GM23338 (cell line): ENCODE results near the gene NEUROG3. TPM values are rescaled to one million over a fixed set of nuclear protein-coding genes. Genes with fewer than 3 reads are reported as not detected.

Experiments
- ATAC-seq: fragments of 200-7000 bp; cut with Tn5 transposase; 3 replicates; pipeline ENCODE4 v1.9.1; 2020
- DNase-seq: peaks from one replicate; pipeline ENCODE4 v3.0.0-alpha.2; 2015; ENCODE audit warnings: low spot score
- H2AFZ ChIP-seq: fragments of 200-600 bp; sonication (generic); 2 replicates; pipeline ENCODE4 v1.8.0; 2016; ENCODE audit warnings: antibody characterized with exemption, mild to moderate bottlenecking, moderate library complexity
- H3F3A ChIP-seq: fragments of 200-600 bp; sonication (generic); replicated peaks from 2 replicates; pipeline ENCODE4 v1.8.0; 2017; ENCODE audit warnings: antibody characterized with exemption, mixed run types, low read depth
- H3K27ac ChIP-seq: fragments of 200-600 bp; sonication (generic); 2 replicates; pipeline ENCODE4 v1.6.1; 2016; ENCODE audit warnings: low read depth
- H3K27me3 ChIP-seq: fragments of 200-600 bp; sonication (generic); 2 replicates; pipeline ENCODE4 v1.8.0; 2016; ENCODE audit warnings: mild to moderate bottlenecking, mixed run types, moderate library complexity; ENCODE audit not compliant: insufficient read depth
- H3K36me3 ChIP-seq: fragments of 200-600 bp; sonication (generic); 2 replicates; pipeline ENCODE4 v1.8.0; 2016; ENCODE audit warnings: mild to moderate bottlenecking; ENCODE audit not compliant: insufficient read depth
- H3K4me1 ChIP-seq: fragments of 200-600 bp; sonication (generic); 2 replicates; pipeline ENCODE4 v1.8.0; 2016; ENCODE audit warnings: mild to moderate bottlenecking, moderate library complexity; ENCODE audit not compliant: insufficient read depth
- H3K4me2 ChIP-seq: fragments of 200-600 bp; sonication (generic); 2 replicates; pipeline ENCODE4 v1.7.1; 2017; ENCODE audit warnings: mixed run types
- H3K4me3 ChIP-seq: fragments of 200-600 bp; sonication (generic); 2 replicates; pipeline ENCODE4 v1.6.1; 2016; ENCODE audit warnings: mixed run types
- H3K79me2 ChIP-seq: fragments of 200-600 bp; sonication (generic); replicated peaks from 2 replicates; pipeline ENCODE4 v1.8.0; 2017; ENCODE audit warnings: mild to moderate bottlenecking; ENCODE audit not compliant: insufficient read depth
- H3K9me2 ChIP-seq: fragments of 200-600 bp; sonication (generic); 2 replicates; pipeline ENCODE4 v1.8.0; 2017; ENCODE audit not compliant: insufficient read depth
- H4K20me1 ChIP-seq: fragments of 200-600 bp; sonication (generic); replicated peaks from 2 replicates; pipeline ENCODE4 v1.8.0; 2017; ENCODE audit warnings: mild to moderate bottlenecking; ENCODE audit not compliant: insufficient read depth
- H3K27ac Mint-ChIP-seq: 2 replicates; pipeline ENCODE4 v1.8.0; 2020; ENCODE audit warnings: inconsistent platforms, mild to moderate bottlenecking, moderate library complexity, mixed read lengths
- H3K27me3 Mint-ChIP-seq: 3 replicates; pipeline ENCODE4 v1.8.0; 2022; ENCODE audit warnings: low read depth, mild to moderate bottlenecking, moderate library complexity, mixed read lengths, inconsistent platforms; ENCODE audit not compliant: insufficient read depth, poor library complexity
- H3K36me3 Mint-ChIP-seq: 3 replicates; pipeline ENCODE4 v1.8.0; 2021; ENCODE audit warnings: low read depth, mild to moderate bottlenecking, inconsistent platforms, moderate library complexity, mixed read lengths
- H3K4me1 Mint-ChIP-seq: 3 replicates; pipeline ENCODE4 v1.8.0; 2020; ENCODE audit warnings: mild to moderate bottlenecking, inconsistent platforms, mixed read lengths
- H3K4me3 Mint-ChIP-seq: 3 replicates; pipeline ENCODE4 v1.8.0; 2021; ENCODE audit warnings: moderate library complexity, mild to moderate bottlenecking, inconsistent platforms, mixed read lengths
- H3K9me3 Mint-ChIP-seq: 3 replicates; pipeline ENCODE4 v1.8.0; 2020; ENCODE audit warnings: moderate library complexity, mild to moderate bottlenecking, inconsistent platforms, mixed read lengths
- CREB1 ChIP-seq: fragments of 250-450 bp; sonication (Bioruptor Pico); IDR thresholded peaks from 2 replicates; pipeline ENCODE4 v1.5.0; 2020; ENCODE audit warnings: low read depth, mild to moderate bottlenecking, moderate library complexity
- EZH2 ChIP-seq: fragments of 200-600 bp; sonication (generic); IDR thresholded peaks from one replicate; pipeline ENCODE4 v1.8.0; 2017; ENCODE audit warnings: antibody characterized with exemption, mild to moderate bottlenecking, low read depth; ENCODE audit not compliant: unreplicated experiment
- EZH2phosphoT487 ChIP-seq: fragments of 200-600 bp; sonication (generic); IDR thresholded peaks from one replicate; pipeline ENCODE4 v1.8.1; 2018; ENCODE audit warnings: antibody characterized with exemption; ENCODE audit not compliant: unreplicated experiment
- JUNB ChIP-seq: IDR thresholded peaks from one replicate; pipeline ENCODE4 v1.6.1; 2016; ENCODE audit warnings: antibody characterized with exemption; ENCODE audit not compliant: unreplicated experiment
- NANOG ChIP-seq: IDR thresholded peaks from 2 replicates; pipeline ENCODE4 v1.6.1; 2016; ENCODE audit warnings: antibody characterized with exemption, borderline replicate concordance
- POLR2AphosphoS5 ChIP-seq: IDR thresholded peaks from 2 replicates; pipeline ENCODE4 v1.6.1; 2016; ENCODE audit warnings: antibody characterized with exemption, low read depth
- STAT1 ChIP-seq: IDR thresholded peaks from one replicate; pipeline ENCODE4 v1.6.1; 2016; ENCODE audit warnings: antibody characterized with exemption; ENCODE audit not compliant: unreplicated experiment
- ZNF114 ChIP-seq: fragments of 250-450 bp; sonication (Bioruptor Pico); IDR thresholded peaks from 2 replicates; pipeline ENCODE4 v1.5.0; 2020; ENCODE audit warnings: mild to moderate bottlenecking, moderate library complexity
- ZNF331 ChIP-seq: fragments of 250-450 bp; sonication (Bioruptor Pico); IDR thresholded peaks from 2 replicates; pipeline ENCODE4 v1.5.0; 2020; ENCODE audit warnings: low read depth, mild to moderate bottlenecking, moderate library complexity
- polyA plus RNA-seq: library from polyadenylated mRNA; unstranded; fragments of >200 nt; fragmentation: Nextera tagmentation; extraction: Ambion mirVana; gene quantifications from 2 replicates; pipeline ENCODE4 v1.2.1, GENCODE V29; 2016
- total RNA-seq: library from RNA; depleted of rRNA; stranded (reverse); fragments of >200 nt; shearing (Covaris generic); gene quantifications from 2 replicates; pipeline ENCODE4 v1.2.3, GENCODE V29; 2014
- TF ChIP-seq, protein P1 (sequence below): IDR thresholded peaks from one replicate; pipeline ENCODE4 v1.6.1; 2018; ENCODE audit warnings: antibody characterized with exemption; ENCODE audit not compliant: unreplicated experiment
- TF ChIP-seq, protein P2 (sequence below), 2 experiments: fragments of 200-600 bp in 1 of 2; sonication (generic) in 1 of 2; conservative IDR thresholded peaks; 2 replicates each; pipeline versions ENCODE4 v1.5.1 to v1.6.1; 2016 to 2017; ENCODE audit warnings: antibody characterized with exemption in 2 of 2, low read depth in 2 of 2, mild to moderate bottlenecking in 2 of 2, moderate library complexity in 1 of 2
- TF ChIP-seq, protein P3 (sequence below): IDR thresholded peaks from 2 replicates; pipeline ENCODE4 v1.6.1; 2016; ENCODE audit warnings: antibody characterized with exemption
- TF ChIP-seq, protein P4 (sequence below): fragments of 250-450 bp; sonication (Bioruptor Pico); IDR thresholded peaks from 2 replicates; pipeline ENCODE4 v1.5.0; 2020; ENCODE audit warnings: mild to moderate bottlenecking, moderate library complexity

The NEUROG3 gene
- total and polyA plus RNA-seq, 2 experiments from 2014 or later, result not detected

DNA sequence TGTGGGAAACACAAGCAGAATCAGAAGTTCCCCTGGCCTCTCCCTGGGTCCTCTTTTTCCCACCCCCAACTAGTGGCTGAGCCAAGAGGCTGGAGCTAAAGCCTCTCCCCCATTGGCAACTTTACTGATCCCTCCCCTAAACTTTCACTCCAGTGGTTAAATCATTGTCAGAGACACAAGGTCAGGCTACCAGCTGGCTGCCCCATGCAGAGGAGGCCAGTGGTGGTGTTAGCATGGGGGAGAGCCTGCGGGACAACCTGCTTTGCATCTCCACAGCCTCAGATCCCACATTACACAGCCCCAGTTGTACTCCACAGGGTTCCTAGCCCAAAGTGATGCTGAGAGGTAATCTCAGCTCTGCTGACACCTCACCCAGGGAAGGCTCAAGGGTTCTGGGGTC is 21.0 kb downstream of the NEUROG3 start (continued):
- TF ChIP-seq, protein P1, sequence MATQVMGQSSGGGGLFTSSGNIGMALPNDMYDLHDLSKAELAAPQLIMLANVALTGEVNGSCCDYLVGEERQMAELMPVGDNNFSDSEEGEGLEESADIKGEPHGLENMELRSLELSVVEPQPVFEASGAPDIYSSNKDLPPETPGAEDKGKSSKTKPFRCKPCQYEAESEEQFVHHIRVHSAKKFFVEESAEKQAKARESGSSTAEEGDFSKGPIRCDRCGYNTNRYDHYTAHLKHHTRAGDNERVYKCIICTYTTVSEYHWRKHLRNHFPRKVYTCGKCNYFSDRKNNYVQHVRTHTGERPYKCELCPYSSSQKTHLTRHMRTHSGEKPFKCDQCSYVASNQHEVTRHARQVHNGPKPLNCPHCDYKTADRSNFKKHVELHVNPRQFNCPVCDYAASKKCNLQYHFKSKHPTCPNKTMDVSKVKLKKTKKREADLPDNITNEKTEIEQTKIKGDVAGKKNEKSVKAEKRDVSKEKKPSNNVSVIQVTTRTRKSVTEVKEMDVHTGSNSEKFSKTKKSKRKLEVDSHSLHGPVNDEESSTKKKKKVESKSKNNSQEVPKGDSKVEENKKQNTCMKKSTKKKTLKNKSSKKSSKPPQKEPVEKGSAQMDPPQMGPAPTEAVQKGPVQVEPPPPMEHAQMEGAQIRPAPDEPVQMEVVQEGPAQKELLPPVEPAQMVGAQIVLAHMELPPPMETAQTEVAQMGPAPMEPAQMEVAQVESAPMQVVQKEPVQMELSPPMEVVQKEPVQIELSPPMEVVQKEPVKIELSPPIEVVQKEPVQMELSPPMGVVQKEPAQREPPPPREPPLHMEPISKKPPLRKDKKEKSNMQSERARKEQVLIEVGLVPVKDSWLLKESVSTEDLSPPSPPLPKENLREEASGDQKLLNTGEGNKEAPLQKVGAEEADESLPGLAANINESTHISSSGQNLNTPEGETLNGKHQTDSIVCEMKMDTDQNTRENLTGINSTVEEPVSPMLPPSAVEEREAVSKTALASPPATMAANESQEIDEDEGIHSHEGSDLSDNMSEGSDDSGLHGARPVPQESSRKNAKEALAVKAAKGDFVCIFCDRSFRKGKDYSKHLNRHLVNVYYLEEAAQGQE, result no peak
- TF ChIP-seq POLR2AphosphoS5 (no peak), CREB1 (no peak), ZNF331 (CRISPR knock-in tag) (no peak), EZH2phosphoT487 (no peak), EZH2 (no peak), NANOG (no peak), STAT1 (no peak), JUNB (no peak)
- TF ChIP-seq, protein P2, sequence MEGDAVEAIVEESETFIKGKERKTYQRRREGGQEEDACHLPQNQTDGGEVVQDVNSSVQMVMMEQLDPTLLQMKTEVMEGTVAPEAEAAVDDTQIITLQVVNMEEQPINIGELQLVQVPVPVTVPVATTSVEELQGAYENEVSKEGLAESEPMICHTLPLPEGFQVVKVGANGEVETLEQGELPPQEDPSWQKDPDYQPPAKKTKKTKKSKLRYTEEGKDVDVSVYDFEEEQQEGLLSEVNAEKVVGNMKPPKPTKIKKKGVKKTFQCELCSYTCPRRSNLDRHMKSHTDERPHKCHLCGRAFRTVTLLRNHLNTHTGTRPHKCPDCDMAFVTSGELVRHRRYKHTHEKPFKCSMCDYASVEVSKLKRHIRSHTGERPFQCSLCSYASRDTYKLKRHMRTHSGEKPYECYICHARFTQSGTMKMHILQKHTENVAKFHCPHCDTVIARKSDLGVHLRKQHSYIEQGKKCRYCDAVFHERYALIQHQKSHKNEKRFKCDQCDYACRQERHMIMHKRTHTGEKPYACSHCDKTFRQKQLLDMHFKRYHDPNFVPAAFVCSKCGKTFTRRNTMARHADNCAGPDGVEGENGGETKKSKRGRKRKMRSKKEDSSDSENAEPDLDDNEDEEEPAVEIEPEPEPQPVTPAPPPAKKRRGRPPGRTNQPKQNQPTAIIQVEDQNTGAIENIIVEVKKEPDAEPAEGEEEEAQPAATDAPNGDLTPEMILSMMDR (conservative IDR thresholded peaks at IDR 0.05; ENCODE audit: low read depth in 2 of 2), result no peak
- TF ChIP-seq, protein P3, sequence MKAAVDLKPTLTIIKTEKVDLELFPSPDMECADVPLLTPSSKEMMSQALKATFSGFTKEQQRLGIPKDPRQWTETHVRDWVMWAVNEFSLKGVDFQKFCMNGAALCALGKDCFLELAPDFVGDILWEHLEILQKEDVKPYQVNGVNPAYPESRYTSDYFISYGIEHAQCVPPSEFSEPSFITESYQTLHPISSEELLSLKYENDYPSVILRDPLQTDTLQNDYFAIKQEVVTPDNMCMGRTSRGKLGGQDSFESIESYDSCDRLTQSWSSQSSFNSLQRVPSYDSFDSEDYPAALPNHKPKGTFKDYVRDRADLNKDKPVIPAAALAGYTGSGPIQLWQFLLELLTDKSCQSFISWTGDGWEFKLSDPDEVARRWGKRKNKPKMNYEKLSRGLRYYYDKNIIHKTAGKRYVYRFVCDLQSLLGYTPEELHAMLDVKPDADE, result no peak

DNA sequence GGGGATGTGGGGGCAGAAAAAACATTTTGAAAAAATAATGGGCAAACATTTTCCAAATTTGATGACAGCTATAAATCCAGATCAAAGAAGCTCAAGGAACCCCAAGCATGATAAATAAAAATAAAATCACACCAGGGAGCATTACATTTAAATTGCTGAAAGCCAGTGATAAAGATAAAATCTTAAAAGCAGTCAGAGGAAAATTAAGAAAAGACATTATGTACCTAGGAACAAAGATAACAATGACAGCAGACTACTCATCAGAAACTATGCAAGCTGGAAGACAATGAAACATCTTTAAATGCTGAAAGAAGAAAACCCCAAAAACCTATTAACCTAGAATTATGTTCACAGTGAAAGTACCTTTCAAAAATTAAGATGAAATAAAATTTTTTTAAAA is 23.3 kb downstream of the NEUROG3 start:
- Mint-ChIP-seq H3K27me3 (peaks cover 5% of the 10 kb centered on the region), H3K27ac (no peak overlapping the region), H3K36me3 (peaks cover 9% of the 10 kb centered on the region; the same call in 2 of the 3 replicates), H3K4me1 (peaks cover 8% of the 10 kb centered on the region; the same call in 2 of the 3 replicates), H3K4me3 (no peak overlapping the region), H3K9me3 (peaks cover 29% of the 10 kb centered on the region)
- Histone ChIP-seq H3K4me2 (no peak overlapping the region), H4K20me1 (no peaks in the 10 kb centered on the region), H3K9me2 (no peaks in the 10 kb centered on the region; the same call in 1 of the 2 replicates), H3K27me3 (no peaks in the 10 kb centered on the region), H3F3A (no peaks in the 10 kb centered on the region), H3K4me1 (no peaks in the 10 kb centered on the region), H3K36me3 (peaks cover 5% of the 10 kb centered on the region; the same call in 1 of the 2 replicates), H3K4me3 (no peak overlapping the region), H2AFZ (no peak overlapping the region), H3K27ac (no peak overlapping the region), H3K79me2 (no peaks in the 10 kb centered on the region)
- no peak for DNase-seq
- no peak for ATAC-seq
- TF ChIP-seq ZNF114 (CRISPR knock-in tag) (no peak), JUNB (no peak)
- TF ChIP-seq, protein P4, sequence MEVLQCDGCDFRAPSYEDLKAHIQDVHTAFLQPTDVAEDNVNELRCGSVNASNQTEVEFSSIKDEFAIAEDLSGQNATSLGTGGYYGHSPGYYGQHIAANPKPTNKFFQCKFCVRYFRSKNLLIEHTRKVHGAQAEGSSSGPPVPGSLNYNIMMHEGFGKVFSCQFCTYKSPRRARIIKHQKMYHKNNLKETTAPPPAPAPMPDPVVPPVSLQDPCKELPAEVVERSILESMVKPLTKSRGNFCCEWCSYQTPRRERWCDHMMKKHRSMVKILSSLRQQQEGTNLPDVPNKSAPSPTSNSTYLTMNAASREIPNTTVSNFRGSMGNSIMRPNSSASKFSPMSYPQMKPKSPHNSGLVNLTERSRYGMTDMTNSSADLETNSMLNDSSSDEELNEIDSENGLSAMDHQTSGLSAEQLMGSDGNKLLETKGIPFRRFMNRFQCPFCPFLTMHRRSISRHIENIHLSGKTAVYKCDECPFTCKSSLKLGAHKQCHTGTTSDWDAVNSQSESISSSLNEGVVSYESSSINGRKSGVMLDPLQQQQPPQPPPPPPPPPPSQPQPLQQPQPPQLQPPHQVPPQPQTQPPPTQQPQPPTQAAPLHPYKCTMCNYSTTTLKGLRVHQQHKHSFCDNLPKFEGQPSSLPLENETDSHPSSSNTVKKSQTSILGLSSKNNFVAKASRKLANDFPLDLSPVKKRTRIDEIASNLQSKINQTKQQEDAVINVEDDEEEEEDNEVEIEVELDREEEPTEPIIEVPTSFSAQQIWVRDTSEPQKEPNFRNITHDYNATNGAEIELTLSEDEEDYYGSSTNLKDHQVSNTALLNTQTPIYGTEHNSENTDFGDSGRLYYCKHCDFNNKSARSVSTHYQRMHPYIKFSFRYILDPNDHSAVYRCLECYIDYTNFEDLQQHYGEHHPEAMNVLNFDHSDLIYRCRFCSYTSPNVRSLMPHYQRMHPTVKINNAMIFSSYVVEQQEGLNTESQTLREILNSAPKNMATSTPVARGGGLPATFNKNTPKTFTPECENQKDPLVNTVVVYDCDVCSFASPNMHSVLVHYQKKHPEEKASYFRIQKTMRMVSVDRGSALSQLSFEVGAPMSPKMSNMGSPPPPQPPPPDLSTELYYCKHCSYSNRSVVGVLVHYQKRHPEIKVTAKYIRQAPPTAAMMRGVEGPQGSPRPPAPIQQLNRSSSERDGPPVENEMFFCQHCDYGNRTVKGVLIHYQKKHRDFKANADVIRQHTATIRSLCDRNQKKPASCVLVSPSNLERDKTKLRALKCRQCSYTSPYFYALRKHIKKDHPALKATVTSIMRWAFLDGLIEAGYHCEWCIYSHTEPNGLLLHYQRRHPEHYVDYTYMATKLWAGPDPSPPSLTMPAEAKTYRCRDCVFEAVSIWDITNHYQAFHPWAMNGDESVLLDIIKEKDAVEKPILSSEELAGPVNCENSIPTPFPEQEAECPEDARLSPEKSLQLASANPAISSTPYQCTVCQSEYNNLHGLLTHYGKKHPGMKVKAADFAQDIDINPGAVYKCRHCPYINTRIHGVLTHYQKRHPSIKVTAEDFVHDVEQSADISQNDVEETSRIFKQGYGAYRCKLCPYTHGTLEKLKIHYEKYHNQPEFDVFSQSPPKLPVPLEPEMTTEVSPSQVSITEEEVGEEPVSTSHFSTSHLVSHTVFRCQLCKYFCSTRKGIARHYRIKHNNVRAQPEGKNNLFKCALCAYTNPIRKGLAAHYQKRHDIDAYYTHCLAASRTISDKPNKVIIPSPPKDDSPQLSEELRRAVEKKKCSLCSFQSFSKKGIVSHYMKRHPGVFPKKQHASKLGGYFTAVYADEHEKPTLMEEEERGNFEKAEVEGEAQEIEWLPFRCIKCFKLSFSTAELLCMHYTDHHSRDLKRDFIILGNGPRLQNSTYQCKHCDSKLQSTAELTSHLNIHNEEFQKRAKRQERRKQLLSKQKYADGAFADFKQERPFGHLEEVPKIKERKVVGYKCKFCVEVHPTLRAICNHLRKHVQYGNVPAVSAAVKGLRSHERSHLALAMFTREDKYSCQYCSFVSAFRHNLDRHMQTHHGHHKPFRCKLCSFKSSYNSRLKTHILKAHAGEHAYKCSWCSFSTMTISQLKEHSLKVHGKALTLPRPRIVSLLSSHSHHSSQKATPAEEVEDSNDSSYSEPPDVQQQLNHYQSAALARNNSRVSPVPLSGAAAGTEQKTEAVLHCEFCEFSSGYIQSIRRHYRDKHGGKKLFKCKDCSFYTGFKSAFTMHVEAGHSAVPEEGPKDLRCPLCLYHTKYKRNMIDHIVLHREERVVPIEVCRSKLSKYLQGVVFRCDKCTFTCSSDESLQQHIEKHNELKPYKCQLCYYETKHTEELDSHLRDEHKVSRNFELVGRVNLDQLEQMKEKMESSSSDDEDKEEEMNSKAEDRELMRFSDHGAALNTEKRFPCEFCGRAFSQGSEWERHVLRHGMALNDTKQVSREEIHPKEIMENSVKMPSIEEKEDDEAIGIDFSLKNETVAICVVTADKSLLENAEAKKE (CRISPR knock-in tag), result no peak
